ENCODE results near the gene KIAA1328. TPM values are rescaled to one million over a fixed set of nuclear protein-coding genes. Genes with fewer than 3 reads are reported as not detected.

The KIAA1328 gene
- total RNA-seq, 1 donor from 2014 or later: 11.5 TPM

- no peaks in the 10 kb centered on the region for H3K79me2 ChIP-seq (ENCODE audit: low read depth)
- no peaks in the 10 kb centered on the region for H3K9me3 Mint-ChIP-seq
- no peak overlapping the region for H3K27ac ChIP-seq
- H3K36me3 Mint-ChIP-seq: no peaks in the 10 kb centered on the region
- H3K9me3 ChIP-seq (ENCODE audit: low read depth): no peaks in the 10 kb centered on the region
- peak overlapping the region; percentile 39 for H3K4me3 Mint-ChIP-seq
- peaks cover 3% of the 10 kb centered on the region for H3K4me1 Mint-ChIP-seq
- TF ChIP-seq, protein P1, sequence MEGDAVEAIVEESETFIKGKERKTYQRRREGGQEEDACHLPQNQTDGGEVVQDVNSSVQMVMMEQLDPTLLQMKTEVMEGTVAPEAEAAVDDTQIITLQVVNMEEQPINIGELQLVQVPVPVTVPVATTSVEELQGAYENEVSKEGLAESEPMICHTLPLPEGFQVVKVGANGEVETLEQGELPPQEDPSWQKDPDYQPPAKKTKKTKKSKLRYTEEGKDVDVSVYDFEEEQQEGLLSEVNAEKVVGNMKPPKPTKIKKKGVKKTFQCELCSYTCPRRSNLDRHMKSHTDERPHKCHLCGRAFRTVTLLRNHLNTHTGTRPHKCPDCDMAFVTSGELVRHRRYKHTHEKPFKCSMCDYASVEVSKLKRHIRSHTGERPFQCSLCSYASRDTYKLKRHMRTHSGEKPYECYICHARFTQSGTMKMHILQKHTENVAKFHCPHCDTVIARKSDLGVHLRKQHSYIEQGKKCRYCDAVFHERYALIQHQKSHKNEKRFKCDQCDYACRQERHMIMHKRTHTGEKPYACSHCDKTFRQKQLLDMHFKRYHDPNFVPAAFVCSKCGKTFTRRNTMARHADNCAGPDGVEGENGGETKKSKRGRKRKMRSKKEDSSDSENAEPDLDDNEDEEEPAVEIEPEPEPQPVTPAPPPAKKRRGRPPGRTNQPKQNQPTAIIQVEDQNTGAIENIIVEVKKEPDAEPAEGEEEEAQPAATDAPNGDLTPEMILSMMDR (IDR thresholded peaks at IDR 0.05): no peak
- TF ChIP-seq EZH2 (IDR thresholded peaks at IDR 0.05): no peak
- no peak for TF ChIP-seq EZH2phosphoT487 (IDR thresholded peaks at IDR 0.05)
- DNase-seq (ENCODE audit: low spot score): no peak
- H3K27me3 Mint-ChIP-seq (ENCODE audit: insufficient read depth, low read depth): peaks cover 19% of the 10 kb centered on the region
- H3K27me3 ChIP-seq: peaks cover 21% of the 10 kb centered on the region
- H3K4me2 ChIP-seq: no peak overlapping the region
- H3F3A ChIP-seq (ENCODE audit: low read depth): no peaks in the 10 kb centered on the region
- no peaks in the 10 kb centered on the region for H3K4me1 ChIP-seq
- no peak overlapping the region for H3K9ac ChIP-seq
- H4K20me1 ChIP-seq (ENCODE audit: low read depth): peaks cover 13% of the 10 kb centered on the region
- H2AFZ ChIP-seq (replicated peaks): no peak overlapping the region
- no peak overlapping the region for H3K4me3 ChIP-seq
- no peaks in the 10 kb centered on the region for H3K36me3 ChIP-seq
- H3K27ac Mint-ChIP-seq: peak overlapping the region; percentile 69
Observed at GRCh38 chr18:37265382-37265781, 436.5 kb downstream of the KIAA1328 start.

DNA sequence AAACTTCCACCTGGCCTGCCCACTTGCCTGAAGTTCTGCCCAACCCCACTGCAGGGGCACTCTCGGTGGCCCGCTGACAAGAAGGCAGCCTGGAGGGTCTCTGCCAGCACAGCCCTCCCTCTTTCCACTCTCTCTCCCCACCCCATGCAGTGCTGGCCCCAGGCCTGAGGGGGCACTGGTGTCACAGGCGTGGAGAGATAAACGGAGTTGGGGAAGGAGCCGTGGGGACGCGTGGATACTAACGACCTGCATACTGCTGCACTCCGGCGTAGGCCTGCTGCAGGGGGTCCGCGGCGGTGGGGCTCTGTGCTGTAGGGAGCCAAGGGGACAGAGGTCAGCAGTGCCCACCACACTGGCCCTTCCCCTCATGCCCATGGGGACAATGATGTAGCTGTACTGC is 437.4 kb downstream of the KIAA1328 start:
- peaks cover 16% of the 10 kb centered on the region for H4K20me1 ChIP-seq (ENCODE audit: low read depth)
- H3K36me3 ChIP-seq: no peaks in the 10 kb centered on the region
- no peaks in the 10 kb centered on the region for H3F3A ChIP-seq (ENCODE audit: low read depth)
- no peaks in the 10 kb centered on the region for H3K9me3 ChIP-seq (ENCODE audit: low read depth)
- TF ChIP-seq EZH2 (IDR thresholded peaks at IDR 0.05) (no peak), EZH2phosphoT487 (IDR thresholded peaks at IDR 0.05) (no peak)
- TF ChIP-seq, protein P1 (IDR thresholded peaks at IDR 0.05): peak; percentile 58
- H3K4me3 ChIP-seq: no peak overlapping the region
- H3K79me2 ChIP-seq (ENCODE audit: low read depth): no peaks in the 10 kb centered on the region
- H3K27ac Mint-ChIP-seq: no peak overlapping the region
- peaks cover 19% of the 10 kb centered on the region for H3K27me3 Mint-ChIP-seq (ENCODE audit: insufficient read depth, low read depth)
- no peaks in the 10 kb centered on the region for H3K4me1 ChIP-seq
- H3K27ac ChIP-seq: no peak overlapping the region
- no peaks in the 10 kb centered on the region for H3K36me3 Mint-ChIP-seq
- peaks cover 3% of the 10 kb centered on the region for H3K4me1 Mint-ChIP-seq
- H3K4me3 Mint-ChIP-seq: no peak overlapping the region
- no peak overlapping the region for H3K9ac ChIP-seq
- no peak overlapping the region for H3K4me2 ChIP-seq
- peak; percentile 75 for DNase-seq (ENCODE audit: low spot score)
- peaks cover 21% of the 10 kb centered on the region for H3K27me3 ChIP-seq
- no peak overlapping the region for H2AFZ ChIP-seq (replicated peaks)
- no peaks in the 10 kb centered on the region for H3K9me3 Mint-ChIP-seq

DNA sequence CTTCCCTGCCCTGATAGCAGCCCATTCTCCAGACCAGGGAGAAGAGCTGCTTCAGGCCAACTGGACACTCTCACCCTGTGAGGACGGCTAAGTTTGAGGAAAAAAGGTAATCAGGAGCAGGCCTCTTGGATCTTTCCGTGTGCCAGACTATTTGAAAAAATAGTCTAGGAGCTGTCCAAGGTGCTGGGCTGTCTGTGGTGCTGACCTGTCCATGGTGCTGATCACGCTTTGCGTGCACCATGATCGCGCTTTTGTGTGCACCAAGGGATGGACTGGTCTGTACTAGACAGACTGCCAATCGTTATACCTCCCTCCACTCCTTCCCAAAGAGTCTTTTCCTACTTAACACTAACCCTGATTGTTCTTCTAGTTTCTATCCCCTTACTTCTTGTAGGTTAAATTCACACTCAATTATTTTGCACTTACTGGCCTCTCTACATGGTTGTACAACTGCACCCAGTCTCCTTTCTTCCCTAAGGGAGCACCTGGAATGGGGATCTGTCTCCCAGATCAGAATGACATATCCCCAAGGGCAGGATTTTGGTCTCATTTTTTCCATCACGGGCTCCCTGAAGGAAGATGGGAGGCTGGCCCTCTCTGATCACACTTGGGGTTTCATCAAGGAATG is 441.2 kb downstream of the KIAA1328 start:
- Histone ChIP-seq H3K9me3 (ENCODE audit: low read depth) (no peaks in the 10 kb centered on the region), H3K4me1 (no peaks in the 10 kb centered on the region), H3K4me2 (no peak overlapping the region), H3K36me3 (no peaks in the 10 kb centered on the region), H2AFZ (replicated peaks) (no peak overlapping the region), H3K79me2 (ENCODE audit: low read depth) (no peaks in the 10 kb centered on the region), H3F3A (ENCODE audit: low read depth) (no peaks in the 10 kb centered on the region), H3K9ac (no peak overlapping the region), H3K4me3 (no peak overlapping the region), H4K20me1 (ENCODE audit: low read depth) (peaks cover 16% of the 10 kb centered on the region), H3K27me3 (peaks cover 21% of the 10 kb centered on the region), H3K27ac (no peak overlapping the region)
- Mint-ChIP-seq H3K4me3 (no peak overlapping the region), H3K36me3 (no peaks in the 10 kb centered on the region), H3K9me3 (peaks cover 3% of the 10 kb centered on the region), H3K27me3 (ENCODE audit: insufficient read depth, low read depth) (peaks cover 10% of the 10 kb centered on the region), H3K27ac (no peak overlapping the region), H3K4me1 (peaks cover under 1% of the 10 kb centered on the region)
- TF ChIP-seq EZH2phosphoT487 (IDR thresholded peaks at IDR 0.05) (no peak), EZH2 (IDR thresholded peaks at IDR 0.05) (no peak)
- TF ChIP-seq, protein P1 (IDR thresholded peaks at IDR 0.05): no peak
- peak; percentile 91 for DNase-seq (ENCODE audit: low spot score)

Measured in neural progenitor cell (in vitro differentiated cells).